GM23338 (cell line): ENCODE measurements around the gene SERPINA3. TPM values are rescaled to one million over a fixed set of nuclear protein-coding genes. Genes with fewer than 3 reads are reported as not detected.

Experiments used
- ATAC-seq: fragments of 200-7000 bp; cut with Tn5 transposase; 3 replicates; pipeline ENCODE4 v1.9.1; 2020
- DNase-seq: peaks from one replicate; pipeline ENCODE4 v3.0.0-alpha.2; 2015; ENCODE audit warnings: low spot score
- H2AFZ ChIP-seq: fragments of 200-600 bp; sonication (generic); 2 replicates; pipeline ENCODE4 v1.8.0; 2016; ENCODE audit warnings: antibody characterized with exemption, mild to moderate bottlenecking, moderate library complexity
- H3F3A ChIP-seq: fragments of 200-600 bp; sonication (generic); replicated peaks from 2 replicates; pipeline ENCODE4 v1.8.0; 2017; ENCODE audit warnings: antibody characterized with exemption, mixed run types, low read depth
- H3K27ac ChIP-seq: fragments of 200-600 bp; sonication (generic); 2 replicates; pipeline ENCODE4 v1.6.1; 2016; ENCODE audit warnings: low read depth
- H3K27me3 ChIP-seq: fragments of 200-600 bp; sonication (generic); 2 replicates; pipeline ENCODE4 v1.8.0; 2016; ENCODE audit warnings: mild to moderate bottlenecking, mixed run types, moderate library complexity; ENCODE audit not compliant: insufficient read depth
- H3K36me3 ChIP-seq: fragments of 200-600 bp; sonication (generic); 2 replicates; pipeline ENCODE4 v1.8.0; 2016; ENCODE audit warnings: mild to moderate bottlenecking; ENCODE audit not compliant: insufficient read depth
- H3K4me1 ChIP-seq: fragments of 200-600 bp; sonication (generic); 2 replicates; pipeline ENCODE4 v1.8.0; 2016; ENCODE audit warnings: mild to moderate bottlenecking, moderate library complexity; ENCODE audit not compliant: insufficient read depth
- H3K4me2 ChIP-seq: fragments of 200-600 bp; sonication (generic); 2 replicates; pipeline ENCODE4 v1.7.1; 2017; ENCODE audit warnings: mixed run types
- H3K4me3 ChIP-seq: fragments of 200-600 bp; sonication (generic); 2 replicates; pipeline ENCODE4 v1.6.1; 2016; ENCODE audit warnings: mixed run types
- H3K79me2 ChIP-seq: fragments of 200-600 bp; sonication (generic); replicated peaks from 2 replicates; pipeline ENCODE4 v1.8.0; 2017; ENCODE audit warnings: mild to moderate bottlenecking; ENCODE audit not compliant: insufficient read depth
- H3K9me2 ChIP-seq: fragments of 200-600 bp; sonication (generic); 2 replicates; pipeline ENCODE4 v1.8.0; 2017; ENCODE audit not compliant: insufficient read depth
- H4K20me1 ChIP-seq: fragments of 200-600 bp; sonication (generic); replicated peaks from 2 replicates; pipeline ENCODE4 v1.8.0; 2017; ENCODE audit warnings: mild to moderate bottlenecking; ENCODE audit not compliant: insufficient read depth
- H3K27ac Mint-ChIP-seq: 2 replicates; pipeline ENCODE4 v1.8.0; 2020; ENCODE audit warnings: inconsistent platforms, mild to moderate bottlenecking, moderate library complexity, mixed read lengths
- H3K27me3 Mint-ChIP-seq: 3 replicates; pipeline ENCODE4 v1.8.0; 2022; ENCODE audit warnings: low read depth, mild to moderate bottlenecking, moderate library complexity, mixed read lengths, inconsistent platforms; ENCODE audit not compliant: insufficient read depth, poor library complexity
- H3K36me3 Mint-ChIP-seq: 3 replicates; pipeline ENCODE4 v1.8.0; 2021; ENCODE audit warnings: low read depth, mild to moderate bottlenecking, inconsistent platforms, moderate library complexity, mixed read lengths
- H3K4me1 Mint-ChIP-seq: 3 replicates; pipeline ENCODE4 v1.8.0; 2020; ENCODE audit warnings: mild to moderate bottlenecking, inconsistent platforms, mixed read lengths
- H3K4me3 Mint-ChIP-seq: 3 replicates; pipeline ENCODE4 v1.8.0; 2021; ENCODE audit warnings: moderate library complexity, mild to moderate bottlenecking, inconsistent platforms, mixed read lengths
- H3K9me3 Mint-ChIP-seq: 3 replicates; pipeline ENCODE4 v1.8.0; 2020; ENCODE audit warnings: moderate library complexity, mild to moderate bottlenecking, inconsistent platforms, mixed read lengths
- CREB1 ChIP-seq: fragments of 250-450 bp; sonication (Bioruptor Pico); IDR thresholded peaks from 2 replicates; pipeline ENCODE4 v1.5.0; 2020; ENCODE audit warnings: low read depth, mild to moderate bottlenecking, moderate library complexity
- EZH2 ChIP-seq: fragments of 200-600 bp; sonication (generic); IDR thresholded peaks from one replicate; pipeline ENCODE4 v1.8.0; 2017; ENCODE audit warnings: antibody characterized with exemption, mild to moderate bottlenecking, low read depth; ENCODE audit not compliant: unreplicated experiment
- EZH2phosphoT487 ChIP-seq: fragments of 200-600 bp; sonication (generic); IDR thresholded peaks from one replicate; pipeline ENCODE4 v1.8.1; 2018; ENCODE audit warnings: antibody characterized with exemption; ENCODE audit not compliant: unreplicated experiment
- JUNB ChIP-seq: IDR thresholded peaks from one replicate; pipeline ENCODE4 v1.6.1; 2016; ENCODE audit warnings: antibody characterized with exemption; ENCODE audit not compliant: unreplicated experiment
- NANOG ChIP-seq: IDR thresholded peaks from 2 replicates; pipeline ENCODE4 v1.6.1; 2016; ENCODE audit warnings: antibody characterized with exemption, borderline replicate concordance
- POLR2AphosphoS5 ChIP-seq: IDR thresholded peaks from 2 replicates; pipeline ENCODE4 v1.6.1; 2016; ENCODE audit warnings: antibody characterized with exemption, low read depth
- STAT1 ChIP-seq: IDR thresholded peaks from one replicate; pipeline ENCODE4 v1.6.1; 2016; ENCODE audit warnings: antibody characterized with exemption; ENCODE audit not compliant: unreplicated experiment
- ZNF114 ChIP-seq: fragments of 250-450 bp; sonication (Bioruptor Pico); IDR thresholded peaks from 2 replicates; pipeline ENCODE4 v1.5.0; 2020; ENCODE audit warnings: mild to moderate bottlenecking, moderate library complexity
- ZNF331 ChIP-seq: fragments of 250-450 bp; sonication (Bioruptor Pico); IDR thresholded peaks from 2 replicates; pipeline ENCODE4 v1.5.0; 2020; ENCODE audit warnings: low read depth, mild to moderate bottlenecking, moderate library complexity
- polyA plus RNA-seq: library from polyadenylated mRNA; unstranded; fragments of >200 nt; fragmentation: Nextera tagmentation; extraction: Ambion mirVana; gene quantifications from 2 replicates; pipeline ENCODE4 v1.2.1, GENCODE V29; 2016
- total RNA-seq: library from RNA; depleted of rRNA; stranded (reverse); fragments of >200 nt; shearing (Covaris generic); gene quantifications from 2 replicates; pipeline ENCODE4 v1.2.3, GENCODE V29; 2014
- TF ChIP-seq, protein P1 (sequence below), 2 experiments: fragments of 200-600 bp in 1 of 2; sonication (generic) in 1 of 2; conservative IDR thresholded peaks; 2 replicates each; pipeline versions ENCODE4 v1.5.1 to v1.6.1; 2016 to 2017; ENCODE audit warnings: antibody characterized with exemption in 2 of 2, low read depth in 2 of 2, mild to moderate bottlenecking in 2 of 2, moderate library complexity in 1 of 2
- TF ChIP-seq, protein P2 (sequence below): IDR thresholded peaks from one replicate; pipeline ENCODE4 v1.6.1; 2018; ENCODE audit warnings: antibody characterized with exemption; ENCODE audit not compliant: unreplicated experiment
- TF ChIP-seq, protein P3 (sequence below): IDR thresholded peaks from 2 replicates; pipeline ENCODE4 v1.6.1; 2016; ENCODE audit warnings: antibody characterized with exemption
- TF ChIP-seq, protein P4 (sequence below): fragments of 250-450 bp; sonication (Bioruptor Pico); IDR thresholded peaks from 2 replicates; pipeline ENCODE4 v1.5.0; 2020; ENCODE audit warnings: mild to moderate bottlenecking, moderate library complexity

The SERPINA3 gene
- total and polyA plus RNA-seq, 2 experiments from 2014 or later = not detected

DNA sequence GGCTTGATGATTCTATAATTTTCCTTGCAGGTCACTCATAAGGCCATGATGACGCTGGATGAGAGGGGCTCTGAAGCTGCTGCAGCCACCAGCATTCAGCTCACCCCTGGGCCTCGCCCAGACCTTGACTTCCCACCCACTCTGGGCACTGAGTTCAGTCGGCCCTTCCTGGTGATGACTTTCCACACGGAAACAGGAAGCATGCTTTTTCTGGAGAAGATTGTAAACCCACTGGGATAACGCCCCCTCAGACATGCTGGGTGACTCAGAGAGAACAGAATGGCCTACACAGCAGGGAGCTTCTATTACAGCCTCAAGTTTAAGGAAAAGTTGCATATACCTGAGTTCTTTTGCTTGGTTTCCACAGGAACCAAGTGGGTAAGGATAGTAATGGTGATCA, 34.3 kb downstream of the SERPINA3 start:
- H3K27ac ChIP-seq = no peak overlapping the region

More for the DNA sequence above, 34.3 kb downstream of the SERPINA3 start:
- Histone ChIP-seq H4K20me1 (no peaks in the 10 kb centered on the region), H3K27me3 (no peaks in the 10 kb centered on the region), H3K36me3 (no peaks in the 10 kb centered on the region), H3K9me2 (0 out of 2 replicates have a peak, but pooled peaks cover 5% of the 10 kb centered on the region), H3F3A (no peaks in the 10 kb centered on the region), H3K79me2 (no peaks in the 10 kb centered on the region), H3K4me2 (no peak overlapping the region), H2AFZ (no peak overlapping the region), H3K4me1 (no peaks in the 10 kb centered on the region), H3K4me3 (no peak overlapping the region)
- Mint-ChIP-seq H3K4me3 (no peak overlapping the region), H3K27ac (no peak overlapping the region), H3K4me1 (no peaks in the 10 kb centered on the region), H3K27me3 (peaks cover 6% of the 10 kb centered on the region), H3K36me3 (no peaks in the 10 kb centered on the region; the same call in 2 of the 3 replicates), H3K9me3 (peaks cover 9% of the 10 kb centered on the region)
- DNase-seq (no peak), ATAC-seq (no peak)
- TF ChIP-seq, protein P1, sequence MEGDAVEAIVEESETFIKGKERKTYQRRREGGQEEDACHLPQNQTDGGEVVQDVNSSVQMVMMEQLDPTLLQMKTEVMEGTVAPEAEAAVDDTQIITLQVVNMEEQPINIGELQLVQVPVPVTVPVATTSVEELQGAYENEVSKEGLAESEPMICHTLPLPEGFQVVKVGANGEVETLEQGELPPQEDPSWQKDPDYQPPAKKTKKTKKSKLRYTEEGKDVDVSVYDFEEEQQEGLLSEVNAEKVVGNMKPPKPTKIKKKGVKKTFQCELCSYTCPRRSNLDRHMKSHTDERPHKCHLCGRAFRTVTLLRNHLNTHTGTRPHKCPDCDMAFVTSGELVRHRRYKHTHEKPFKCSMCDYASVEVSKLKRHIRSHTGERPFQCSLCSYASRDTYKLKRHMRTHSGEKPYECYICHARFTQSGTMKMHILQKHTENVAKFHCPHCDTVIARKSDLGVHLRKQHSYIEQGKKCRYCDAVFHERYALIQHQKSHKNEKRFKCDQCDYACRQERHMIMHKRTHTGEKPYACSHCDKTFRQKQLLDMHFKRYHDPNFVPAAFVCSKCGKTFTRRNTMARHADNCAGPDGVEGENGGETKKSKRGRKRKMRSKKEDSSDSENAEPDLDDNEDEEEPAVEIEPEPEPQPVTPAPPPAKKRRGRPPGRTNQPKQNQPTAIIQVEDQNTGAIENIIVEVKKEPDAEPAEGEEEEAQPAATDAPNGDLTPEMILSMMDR (conservative IDR thresholded peaks at IDR 0.05; ENCODE audit: low read depth in 2 of 2) = no peak
- TF ChIP-seq CREB1 (no peak), POLR2AphosphoS5 (no peak), STAT1 (no peak), NANOG (no peak), EZH2 (no peak), JUNB (no peak), EZH2phosphoT487 (no peak), ZNF114 (no peak), ZNF331 (CRISPR knock-in tag) (no peak)
- TF ChIP-seq, protein P2, sequence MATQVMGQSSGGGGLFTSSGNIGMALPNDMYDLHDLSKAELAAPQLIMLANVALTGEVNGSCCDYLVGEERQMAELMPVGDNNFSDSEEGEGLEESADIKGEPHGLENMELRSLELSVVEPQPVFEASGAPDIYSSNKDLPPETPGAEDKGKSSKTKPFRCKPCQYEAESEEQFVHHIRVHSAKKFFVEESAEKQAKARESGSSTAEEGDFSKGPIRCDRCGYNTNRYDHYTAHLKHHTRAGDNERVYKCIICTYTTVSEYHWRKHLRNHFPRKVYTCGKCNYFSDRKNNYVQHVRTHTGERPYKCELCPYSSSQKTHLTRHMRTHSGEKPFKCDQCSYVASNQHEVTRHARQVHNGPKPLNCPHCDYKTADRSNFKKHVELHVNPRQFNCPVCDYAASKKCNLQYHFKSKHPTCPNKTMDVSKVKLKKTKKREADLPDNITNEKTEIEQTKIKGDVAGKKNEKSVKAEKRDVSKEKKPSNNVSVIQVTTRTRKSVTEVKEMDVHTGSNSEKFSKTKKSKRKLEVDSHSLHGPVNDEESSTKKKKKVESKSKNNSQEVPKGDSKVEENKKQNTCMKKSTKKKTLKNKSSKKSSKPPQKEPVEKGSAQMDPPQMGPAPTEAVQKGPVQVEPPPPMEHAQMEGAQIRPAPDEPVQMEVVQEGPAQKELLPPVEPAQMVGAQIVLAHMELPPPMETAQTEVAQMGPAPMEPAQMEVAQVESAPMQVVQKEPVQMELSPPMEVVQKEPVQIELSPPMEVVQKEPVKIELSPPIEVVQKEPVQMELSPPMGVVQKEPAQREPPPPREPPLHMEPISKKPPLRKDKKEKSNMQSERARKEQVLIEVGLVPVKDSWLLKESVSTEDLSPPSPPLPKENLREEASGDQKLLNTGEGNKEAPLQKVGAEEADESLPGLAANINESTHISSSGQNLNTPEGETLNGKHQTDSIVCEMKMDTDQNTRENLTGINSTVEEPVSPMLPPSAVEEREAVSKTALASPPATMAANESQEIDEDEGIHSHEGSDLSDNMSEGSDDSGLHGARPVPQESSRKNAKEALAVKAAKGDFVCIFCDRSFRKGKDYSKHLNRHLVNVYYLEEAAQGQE = no peak
- TF ChIP-seq, protein P3, sequence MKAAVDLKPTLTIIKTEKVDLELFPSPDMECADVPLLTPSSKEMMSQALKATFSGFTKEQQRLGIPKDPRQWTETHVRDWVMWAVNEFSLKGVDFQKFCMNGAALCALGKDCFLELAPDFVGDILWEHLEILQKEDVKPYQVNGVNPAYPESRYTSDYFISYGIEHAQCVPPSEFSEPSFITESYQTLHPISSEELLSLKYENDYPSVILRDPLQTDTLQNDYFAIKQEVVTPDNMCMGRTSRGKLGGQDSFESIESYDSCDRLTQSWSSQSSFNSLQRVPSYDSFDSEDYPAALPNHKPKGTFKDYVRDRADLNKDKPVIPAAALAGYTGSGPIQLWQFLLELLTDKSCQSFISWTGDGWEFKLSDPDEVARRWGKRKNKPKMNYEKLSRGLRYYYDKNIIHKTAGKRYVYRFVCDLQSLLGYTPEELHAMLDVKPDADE = no peak
- TF ChIP-seq, protein P4, sequence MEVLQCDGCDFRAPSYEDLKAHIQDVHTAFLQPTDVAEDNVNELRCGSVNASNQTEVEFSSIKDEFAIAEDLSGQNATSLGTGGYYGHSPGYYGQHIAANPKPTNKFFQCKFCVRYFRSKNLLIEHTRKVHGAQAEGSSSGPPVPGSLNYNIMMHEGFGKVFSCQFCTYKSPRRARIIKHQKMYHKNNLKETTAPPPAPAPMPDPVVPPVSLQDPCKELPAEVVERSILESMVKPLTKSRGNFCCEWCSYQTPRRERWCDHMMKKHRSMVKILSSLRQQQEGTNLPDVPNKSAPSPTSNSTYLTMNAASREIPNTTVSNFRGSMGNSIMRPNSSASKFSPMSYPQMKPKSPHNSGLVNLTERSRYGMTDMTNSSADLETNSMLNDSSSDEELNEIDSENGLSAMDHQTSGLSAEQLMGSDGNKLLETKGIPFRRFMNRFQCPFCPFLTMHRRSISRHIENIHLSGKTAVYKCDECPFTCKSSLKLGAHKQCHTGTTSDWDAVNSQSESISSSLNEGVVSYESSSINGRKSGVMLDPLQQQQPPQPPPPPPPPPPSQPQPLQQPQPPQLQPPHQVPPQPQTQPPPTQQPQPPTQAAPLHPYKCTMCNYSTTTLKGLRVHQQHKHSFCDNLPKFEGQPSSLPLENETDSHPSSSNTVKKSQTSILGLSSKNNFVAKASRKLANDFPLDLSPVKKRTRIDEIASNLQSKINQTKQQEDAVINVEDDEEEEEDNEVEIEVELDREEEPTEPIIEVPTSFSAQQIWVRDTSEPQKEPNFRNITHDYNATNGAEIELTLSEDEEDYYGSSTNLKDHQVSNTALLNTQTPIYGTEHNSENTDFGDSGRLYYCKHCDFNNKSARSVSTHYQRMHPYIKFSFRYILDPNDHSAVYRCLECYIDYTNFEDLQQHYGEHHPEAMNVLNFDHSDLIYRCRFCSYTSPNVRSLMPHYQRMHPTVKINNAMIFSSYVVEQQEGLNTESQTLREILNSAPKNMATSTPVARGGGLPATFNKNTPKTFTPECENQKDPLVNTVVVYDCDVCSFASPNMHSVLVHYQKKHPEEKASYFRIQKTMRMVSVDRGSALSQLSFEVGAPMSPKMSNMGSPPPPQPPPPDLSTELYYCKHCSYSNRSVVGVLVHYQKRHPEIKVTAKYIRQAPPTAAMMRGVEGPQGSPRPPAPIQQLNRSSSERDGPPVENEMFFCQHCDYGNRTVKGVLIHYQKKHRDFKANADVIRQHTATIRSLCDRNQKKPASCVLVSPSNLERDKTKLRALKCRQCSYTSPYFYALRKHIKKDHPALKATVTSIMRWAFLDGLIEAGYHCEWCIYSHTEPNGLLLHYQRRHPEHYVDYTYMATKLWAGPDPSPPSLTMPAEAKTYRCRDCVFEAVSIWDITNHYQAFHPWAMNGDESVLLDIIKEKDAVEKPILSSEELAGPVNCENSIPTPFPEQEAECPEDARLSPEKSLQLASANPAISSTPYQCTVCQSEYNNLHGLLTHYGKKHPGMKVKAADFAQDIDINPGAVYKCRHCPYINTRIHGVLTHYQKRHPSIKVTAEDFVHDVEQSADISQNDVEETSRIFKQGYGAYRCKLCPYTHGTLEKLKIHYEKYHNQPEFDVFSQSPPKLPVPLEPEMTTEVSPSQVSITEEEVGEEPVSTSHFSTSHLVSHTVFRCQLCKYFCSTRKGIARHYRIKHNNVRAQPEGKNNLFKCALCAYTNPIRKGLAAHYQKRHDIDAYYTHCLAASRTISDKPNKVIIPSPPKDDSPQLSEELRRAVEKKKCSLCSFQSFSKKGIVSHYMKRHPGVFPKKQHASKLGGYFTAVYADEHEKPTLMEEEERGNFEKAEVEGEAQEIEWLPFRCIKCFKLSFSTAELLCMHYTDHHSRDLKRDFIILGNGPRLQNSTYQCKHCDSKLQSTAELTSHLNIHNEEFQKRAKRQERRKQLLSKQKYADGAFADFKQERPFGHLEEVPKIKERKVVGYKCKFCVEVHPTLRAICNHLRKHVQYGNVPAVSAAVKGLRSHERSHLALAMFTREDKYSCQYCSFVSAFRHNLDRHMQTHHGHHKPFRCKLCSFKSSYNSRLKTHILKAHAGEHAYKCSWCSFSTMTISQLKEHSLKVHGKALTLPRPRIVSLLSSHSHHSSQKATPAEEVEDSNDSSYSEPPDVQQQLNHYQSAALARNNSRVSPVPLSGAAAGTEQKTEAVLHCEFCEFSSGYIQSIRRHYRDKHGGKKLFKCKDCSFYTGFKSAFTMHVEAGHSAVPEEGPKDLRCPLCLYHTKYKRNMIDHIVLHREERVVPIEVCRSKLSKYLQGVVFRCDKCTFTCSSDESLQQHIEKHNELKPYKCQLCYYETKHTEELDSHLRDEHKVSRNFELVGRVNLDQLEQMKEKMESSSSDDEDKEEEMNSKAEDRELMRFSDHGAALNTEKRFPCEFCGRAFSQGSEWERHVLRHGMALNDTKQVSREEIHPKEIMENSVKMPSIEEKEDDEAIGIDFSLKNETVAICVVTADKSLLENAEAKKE (CRISPR knock-in tag) = no peak
